HK-2 (cell line): Measurements from ENCODE around the gene CLNK.
"Not testable (repeated sequence)": the region's sequence is repeated elsewhere in the genome, so short reads cannot be mapped to it uniquely, and the experiment has no call there.

Experiments
- DNase-seq: peaks from one replicate; pipeline ENCODE4 v3.0.0-alpha.2; 2018; ENCODE audit not compliant: unreplicated experiment

CLNK gene

DNA sequence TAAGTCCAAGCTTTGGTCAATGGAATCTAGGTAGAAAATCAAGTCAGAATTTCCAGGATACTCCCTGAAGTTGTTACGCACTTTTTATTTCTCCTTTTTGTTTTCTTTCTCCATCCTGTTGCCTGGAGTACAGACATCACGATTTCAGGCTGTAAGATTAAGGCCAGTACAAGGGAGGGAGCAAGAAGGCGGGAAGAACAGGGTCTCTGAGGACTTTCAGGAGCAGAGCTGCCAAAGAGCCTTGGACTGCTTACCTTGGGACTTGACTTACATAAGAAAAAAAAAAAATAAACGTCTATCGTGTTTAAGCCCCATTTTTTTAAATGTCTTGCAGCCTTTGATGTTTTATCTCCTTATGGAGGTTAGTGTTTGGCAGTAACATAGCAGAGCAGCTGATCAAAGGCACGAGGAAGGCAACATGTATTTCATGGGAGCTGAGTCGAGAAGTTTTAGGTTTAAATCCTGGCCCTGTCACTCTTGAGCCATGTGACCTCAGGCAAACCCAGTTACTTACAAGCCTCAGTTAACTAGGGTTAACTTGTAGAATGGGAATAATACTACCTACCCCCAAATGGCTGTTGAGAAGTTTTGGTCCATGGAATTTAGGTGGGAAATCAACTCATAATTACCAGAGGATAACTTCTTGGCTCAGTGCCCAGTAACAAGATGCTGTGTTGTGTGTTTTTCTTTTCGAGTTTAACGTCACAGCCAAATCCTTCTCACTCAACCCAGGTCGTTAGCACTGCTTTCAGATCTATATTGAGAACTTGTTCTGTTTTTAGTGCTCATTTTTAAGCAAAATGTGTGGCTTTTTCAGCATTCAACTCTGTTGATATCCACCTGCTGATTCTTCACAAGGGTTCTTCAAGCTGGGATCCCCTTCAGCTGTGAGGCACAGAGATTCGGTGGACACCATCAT is 106.8 kb downstream of the CLNK start:
- no peak for DNase-seq

DNA sequence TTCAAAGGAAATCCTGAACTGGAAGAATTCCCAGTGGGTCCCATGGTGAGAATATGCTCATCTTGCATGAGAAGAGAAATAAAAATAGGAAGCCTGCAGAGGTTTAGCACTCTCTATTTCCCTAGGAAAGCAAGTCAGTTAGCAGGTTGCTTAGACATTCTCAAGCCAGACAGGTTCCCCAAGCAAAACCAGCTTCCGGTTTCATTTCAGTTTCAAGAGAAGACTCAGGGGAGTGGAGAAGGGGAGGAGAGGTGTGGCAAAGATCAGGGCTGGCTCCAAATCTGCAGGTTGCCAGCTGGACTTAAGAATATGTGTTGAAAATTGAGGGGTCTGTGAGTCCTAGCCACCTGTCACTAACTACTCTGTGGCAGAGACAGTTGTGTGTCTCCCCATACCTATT is 107.5 kb downstream of the CLNK start:
- no peak for DNase-seq

DNA sequence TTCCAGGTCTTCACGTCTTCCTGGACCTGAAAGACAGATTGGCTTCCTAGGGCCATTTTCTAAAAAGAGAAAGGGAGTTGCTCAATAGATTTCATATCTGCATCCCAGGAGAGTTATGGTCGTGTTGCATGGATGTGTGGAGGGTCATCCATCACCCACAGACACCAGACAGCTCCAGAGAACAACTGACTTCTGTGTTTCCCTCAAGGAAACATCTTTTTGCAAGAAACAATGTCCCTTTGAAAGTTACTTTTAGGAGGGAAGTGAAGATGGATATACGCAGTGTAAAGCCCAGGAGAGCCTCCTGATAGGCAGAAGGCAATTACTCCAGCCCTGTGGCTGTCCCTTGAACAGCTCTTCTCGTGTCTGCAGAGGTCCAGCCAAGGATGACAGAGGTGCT is 108.3 kb downstream of the CLNK start:
- no peak for DNase-seq

DNA sequence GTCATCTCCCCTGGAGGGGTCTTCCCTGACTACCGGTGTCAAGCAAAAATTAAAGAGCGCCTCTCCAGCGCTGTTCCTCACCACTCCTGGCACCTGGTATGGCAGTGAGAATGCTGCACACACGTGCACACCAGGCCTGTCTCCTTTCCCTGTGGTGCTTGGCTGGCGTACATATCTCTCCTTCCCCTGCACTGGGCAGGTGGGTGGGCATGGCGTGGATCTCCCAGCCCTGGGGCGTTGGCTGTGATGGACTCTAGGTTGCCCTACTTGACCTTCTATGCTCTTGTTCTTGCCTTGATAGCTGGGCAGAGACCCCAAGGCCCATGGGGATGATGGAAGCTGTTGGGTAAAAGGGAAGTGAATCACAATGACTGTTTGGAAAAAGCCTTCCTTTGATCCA is 109.2 kb downstream of the CLNK start:
- DNase-seq: no peak

DNA sequence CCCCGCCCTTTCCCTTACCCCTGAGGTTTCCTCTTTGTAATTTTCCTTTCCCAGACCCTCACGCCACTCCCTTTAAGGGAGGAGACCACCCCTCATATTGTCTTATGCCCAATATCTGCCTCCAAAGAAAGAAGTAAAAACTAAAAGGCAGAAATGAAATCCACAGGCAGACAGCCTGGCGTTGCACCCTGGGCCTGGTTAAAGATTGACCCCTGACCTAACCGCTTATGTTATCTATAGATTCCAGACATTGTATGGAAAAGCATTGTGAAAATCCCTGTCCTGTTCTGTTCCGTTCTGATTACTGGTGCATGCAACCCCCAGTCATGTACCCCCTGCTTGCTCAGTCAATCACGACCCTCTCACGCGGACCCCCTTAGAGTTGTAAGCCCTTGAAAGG is 110.0 kb downstream of the CLNK start:
- DNase-seq: not testable (repeated sequence)

DNA sequence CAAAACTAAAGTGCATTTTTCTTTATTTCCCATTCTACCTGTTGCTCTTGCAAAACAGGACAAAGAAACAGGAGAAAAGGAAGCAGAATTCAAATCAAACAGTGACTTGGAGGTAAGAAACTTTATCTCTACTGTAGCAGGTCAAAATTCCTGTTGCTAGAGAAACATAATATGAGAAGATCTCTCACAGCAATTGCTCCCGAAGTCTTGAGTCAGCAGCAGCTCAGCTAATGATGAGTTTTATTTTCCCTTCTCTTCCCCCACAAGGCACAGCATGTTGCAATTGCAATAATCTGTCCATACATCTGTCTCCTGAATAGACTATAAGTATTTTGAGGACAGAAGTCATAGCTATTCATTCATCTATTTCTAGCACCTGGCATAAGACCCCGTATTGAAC is 112.7 kb downstream of the CLNK start:
- no peak for DNase-seq

DNA sequence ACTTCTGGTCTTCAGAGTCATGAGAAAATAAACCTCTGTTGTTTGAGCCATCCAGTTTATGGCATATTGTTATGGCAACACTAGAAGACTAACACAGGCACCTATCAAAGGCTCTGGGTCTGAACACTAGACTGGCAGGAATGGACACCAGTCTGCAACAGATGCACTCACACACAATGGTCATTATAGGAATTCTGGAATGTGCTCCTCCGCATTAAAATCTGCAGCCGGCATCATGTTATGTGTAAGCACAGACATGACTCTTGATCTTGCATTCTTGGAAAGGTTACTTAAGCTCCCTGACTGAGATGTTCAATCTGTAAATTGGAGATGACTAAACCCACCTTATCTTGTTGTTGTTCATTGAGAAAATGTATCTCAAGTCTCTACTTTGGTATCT is 115.1 kb downstream of the CLNK start:
- DNase-seq: no peak

DNA sequence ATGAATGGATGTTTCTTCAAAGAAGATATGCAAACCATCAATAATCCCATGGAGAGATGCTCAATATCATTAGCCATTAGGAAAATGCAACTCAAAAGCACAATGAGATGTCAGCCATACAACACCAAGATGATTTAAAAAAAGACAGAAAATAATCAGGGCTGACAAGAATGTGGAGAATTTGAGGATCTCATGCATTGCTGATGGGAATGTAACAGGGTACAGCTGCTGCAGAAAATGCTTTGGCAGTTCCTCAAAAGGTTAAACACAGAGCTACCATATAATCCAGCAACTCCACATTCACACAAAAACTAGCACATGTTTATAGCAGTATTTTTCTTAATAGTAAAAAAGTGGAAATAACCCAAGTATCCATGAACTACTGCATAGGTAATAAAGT is 116.8 kb downstream of the CLNK start:
- no peak for DNase-seq

DNA sequence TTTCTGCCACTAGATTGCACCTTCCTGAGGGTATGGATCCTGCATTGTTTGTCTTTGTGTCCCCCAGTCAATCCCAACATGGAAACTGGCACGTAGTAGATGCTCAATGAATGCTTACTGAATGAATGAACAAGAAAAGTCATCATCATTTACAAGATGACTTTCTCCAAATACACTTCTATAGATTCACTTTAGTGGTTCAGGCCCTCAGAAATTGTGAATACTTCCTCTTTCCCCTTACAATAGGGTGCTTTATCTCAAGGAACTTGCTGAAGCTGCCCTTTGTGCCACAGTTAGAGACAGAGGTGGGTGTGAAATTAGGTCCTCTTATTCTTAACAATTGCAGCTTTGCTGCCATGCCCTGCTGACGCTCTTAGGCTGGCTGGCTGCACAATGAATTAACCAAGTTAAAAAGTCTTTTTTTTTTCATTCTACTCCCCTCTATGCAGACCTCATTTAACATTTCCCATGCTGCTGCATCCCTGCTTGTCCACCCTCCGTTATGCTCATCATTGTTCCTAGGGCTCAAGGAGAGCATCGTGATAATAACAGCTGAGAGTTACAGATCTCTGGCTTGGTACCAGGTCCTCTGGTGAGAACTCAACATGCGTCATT is 119.3 kb downstream of the CLNK start:
- no peak for DNase-seq

DNA sequence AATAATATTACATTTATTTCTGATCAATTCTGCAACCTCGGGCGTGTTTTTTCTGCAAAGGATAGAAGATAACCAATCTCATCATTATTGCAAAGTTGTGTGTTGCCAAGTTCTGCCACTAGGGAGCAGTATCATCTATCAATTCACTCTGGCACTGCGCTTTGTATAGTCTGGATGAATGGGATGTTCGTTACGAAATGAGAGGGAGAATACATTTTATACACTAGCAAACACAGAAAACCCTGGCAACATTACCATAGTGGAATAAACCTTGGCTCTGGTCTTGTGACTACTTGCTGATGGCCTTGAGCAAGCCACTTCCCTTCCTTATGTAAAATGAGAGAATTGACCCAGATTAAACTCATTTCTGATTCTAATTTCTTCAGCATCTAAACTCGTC is 129.9 kb downstream of the CLNK start:
- peak; percentile 44 for DNase-seq

DNA sequence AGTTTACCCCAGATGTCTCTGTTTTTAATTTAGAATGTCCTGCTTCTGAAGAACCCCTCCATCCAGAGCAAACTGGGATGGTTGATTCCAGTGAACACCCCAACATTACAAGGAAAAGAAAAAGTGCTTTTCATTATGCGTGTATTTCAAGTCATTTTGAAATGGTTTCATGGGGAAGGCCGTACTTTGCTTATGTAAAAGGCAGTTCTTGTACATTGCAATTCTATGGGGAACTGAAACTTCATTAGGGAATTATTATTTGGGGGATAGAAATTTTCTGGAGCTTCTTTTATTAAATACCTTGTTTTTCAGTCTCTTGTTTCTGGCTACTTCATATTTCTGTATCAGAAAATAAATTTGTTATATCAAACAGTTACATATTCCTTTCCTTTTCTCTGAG is 130.4 kb downstream of the CLNK start:
- no peak for DNase-seq

DNA sequence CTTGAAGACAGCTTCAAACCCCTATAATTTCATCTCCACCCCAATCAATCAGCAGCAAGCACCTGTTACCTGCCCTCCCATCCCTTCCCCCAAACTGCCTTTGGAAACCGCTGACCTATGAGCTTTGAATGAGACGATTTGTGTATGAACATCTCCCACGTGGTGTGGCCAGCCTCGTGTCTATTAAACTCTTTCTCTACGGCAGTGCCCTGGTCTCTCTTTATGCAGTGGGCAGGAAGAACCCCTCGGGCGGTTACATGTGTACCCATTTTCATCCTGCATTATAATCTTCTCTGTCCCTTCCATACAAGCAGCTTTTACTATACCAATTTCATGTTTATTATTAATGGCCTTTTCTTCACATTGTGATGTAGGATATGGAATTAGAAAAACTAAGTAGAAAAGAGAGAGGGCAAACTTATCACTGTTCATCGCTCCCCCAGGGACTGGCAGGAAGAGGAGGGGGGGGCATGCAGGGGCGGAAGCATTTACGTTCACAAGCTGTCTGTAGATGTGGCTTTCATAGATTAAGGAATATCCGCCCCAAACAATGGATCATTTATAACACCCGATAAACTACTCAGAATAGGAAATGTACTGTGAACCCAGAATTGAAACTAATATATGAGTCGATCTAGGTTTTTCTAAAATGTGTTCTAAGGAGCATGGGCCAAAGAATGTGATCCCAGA is 131.8 kb downstream of the CLNK start:
- DNase-seq: no peak

DNA sequence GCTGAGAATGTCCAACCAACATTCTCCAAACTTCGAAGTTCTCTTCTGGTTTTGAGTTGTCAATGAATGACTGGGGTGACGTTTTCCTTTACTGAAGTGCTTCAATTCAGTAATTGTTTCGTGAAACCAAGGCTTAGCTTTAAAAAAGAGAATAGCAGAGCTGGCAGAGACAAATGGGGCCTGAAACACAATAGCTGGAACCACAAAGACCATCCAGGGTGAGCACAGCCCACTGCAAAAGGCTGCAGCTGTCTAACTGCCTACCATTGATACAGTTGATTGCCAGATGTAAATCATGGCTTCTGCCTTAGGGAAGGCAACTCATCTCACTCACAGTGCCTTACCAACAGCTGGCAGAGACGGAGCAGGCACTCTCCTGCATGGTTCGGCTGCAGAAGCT is 148.7 kb downstream of the CLNK start:
- no peak for DNase-seq

DNA sequence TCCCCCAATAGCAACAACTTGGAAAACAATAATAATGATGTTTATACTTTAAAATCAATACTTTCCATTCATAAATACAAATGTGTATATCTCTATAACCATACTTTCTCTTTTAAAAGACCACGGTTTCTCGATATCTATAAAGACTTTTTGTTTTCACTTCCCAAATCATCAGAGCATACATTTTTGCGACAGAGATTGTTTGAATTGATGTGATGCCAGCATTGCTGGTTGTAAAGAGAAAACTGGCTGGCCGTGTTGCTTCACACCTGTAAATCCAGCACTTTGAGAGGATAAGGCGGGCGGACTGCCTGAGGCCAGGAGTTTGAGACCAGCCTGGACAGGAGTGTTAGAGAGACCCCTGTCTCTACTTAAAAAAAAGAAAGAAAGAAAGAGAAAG is 149.7 kb downstream of the CLNK start:
- no peak for DNase-seq

DNA sequence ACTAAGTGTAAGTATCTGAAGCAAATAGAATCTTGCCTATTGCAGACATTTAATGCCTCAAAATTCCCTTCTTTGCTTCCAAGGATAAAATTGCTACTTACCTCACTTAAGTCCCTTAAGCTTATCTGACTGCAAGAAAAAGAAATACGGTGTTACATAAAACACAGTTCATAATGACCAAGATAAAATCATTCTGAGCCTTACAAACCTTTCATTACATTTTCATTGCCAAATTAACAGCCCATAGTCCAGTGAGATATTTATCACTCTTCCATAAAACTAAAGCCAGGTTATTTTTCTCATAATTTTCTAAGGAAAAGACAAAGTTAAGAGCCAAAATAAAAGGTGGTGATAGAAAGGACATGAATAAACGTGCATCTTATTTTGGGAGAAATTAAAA is 152.4 kb downstream of the CLNK start:
- no peak for DNase-seq

DNA sequence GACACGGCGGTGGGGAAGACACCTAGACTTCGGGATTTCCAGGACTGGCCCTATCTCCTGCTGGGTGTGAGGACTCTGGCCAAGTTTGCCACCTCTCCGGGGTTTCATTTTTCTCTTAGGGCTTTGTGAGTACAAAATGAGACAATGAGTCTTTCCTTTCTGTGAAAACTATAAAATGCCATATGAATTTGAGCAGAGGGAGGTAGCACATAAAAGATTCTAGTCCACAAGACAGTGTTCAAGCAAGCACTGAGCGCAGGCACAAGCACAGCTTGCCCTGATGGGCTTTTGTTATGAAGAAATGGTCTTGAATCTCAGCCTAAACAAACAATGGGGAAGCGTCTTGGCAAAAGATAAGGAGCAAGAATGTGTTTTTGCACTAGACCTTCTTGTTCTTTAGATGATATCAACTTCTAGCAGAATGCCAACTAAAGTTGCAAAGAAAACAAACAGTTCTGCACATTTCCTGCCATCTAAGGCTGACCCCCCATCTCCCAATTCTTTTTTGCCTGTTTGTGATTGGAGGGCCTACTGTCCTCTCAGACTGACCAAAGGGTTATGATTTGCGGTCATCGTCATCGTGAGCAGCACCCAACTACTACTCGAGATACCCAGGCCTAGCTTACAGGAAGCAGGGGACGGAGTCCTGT is 154.3 kb downstream of the CLNK start:
- DNase-seq: no peak

DNA sequence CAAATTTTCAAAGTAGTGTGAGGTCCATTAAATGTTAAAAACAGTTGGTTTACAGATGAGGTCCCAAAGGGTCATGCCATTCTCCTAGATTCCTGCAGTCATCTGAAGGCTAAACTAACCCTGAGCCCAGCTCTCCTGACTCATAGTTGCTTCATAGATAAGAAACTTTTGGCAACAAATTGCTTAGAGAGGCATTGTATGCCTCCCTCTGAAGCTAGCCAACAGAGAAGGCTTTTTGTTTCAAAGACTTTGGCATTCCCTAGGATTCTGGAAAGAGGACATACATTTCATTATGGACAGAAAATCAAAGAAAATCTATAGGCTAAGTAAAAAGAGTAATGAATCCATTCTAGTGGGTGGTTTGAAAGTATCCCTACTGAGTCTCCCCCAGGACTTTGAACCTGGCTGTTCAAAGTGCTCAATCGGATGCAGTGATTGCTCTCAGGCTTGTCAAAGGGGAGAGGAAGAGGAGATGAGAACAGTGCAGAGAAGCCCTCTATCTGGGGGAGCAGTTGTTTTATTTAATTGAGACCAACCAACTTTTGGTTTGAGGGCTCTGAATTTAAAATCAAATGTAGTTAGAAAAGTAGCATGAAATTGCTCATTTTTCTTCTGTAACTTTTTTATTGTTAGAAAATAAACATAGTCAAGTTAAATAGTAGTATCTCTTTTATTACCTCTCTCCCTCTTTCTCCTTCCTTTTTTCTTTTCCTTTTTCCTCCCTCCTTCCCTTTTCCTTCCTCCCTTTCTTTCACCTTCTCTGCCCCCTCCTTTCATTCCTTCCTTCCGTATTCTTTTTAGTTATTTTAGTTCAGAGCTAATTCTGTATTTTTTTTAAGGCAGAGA is 155.1 kb downstream of the CLNK start:
- DNase-seq: no peak

DNA sequence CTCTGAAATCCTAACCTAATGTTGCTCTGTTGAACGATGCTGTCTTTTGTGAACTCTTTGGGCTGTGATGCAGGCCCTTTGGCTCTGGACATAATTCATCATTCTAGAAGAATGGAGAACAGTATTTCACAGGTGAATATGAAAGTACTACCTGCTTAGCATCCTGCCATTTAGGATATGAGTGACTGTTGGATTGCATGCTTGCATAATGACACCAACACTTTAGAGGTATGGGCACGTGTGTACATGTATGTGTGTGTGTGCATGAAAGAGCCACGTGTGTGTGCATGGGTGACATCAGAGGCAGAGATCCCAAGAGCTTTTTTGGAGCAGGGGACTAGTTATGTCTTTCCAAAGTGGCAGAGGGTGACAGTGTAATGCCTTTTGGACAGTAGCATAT is 157.1 kb downstream of the CLNK start:
- no peak for DNase-seq

DNA sequence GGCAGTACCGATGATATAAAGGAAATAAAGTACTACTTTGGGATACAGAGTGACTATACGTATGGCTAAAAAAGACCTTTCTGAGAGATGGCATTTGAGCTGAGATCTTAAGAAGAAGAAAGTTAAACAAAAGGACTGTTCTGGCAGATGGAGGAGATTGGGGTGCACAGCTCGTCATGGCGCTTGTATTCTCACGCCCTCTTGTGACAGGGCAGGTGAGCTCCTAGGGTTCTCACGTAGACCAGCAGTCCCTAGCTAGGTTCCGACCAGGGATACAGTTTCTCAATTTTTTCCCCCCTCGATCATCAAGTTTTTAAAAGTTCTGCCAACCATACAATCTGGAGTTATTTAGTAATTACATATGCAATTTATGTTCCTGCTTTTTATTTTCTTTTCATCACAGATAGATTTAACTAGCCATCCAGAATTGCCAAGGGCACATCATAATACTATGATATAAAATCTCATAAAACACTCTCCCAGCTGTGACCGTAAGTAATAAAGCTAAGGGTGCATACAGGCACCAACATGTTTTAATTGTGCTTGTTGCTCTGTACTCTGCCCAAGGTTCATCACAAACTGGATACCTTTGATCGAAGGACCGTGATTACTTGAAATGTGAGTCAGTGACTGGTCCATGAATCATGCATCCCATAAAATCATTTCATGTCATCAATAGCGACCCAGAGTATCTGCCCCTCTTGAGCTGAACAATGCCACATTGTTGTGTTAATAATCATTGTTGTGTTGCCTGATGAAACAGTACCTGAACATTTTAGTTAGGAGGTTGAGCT is 157.9 kb downstream of the CLNK start:
- no peak for DNase-seq

DNA sequence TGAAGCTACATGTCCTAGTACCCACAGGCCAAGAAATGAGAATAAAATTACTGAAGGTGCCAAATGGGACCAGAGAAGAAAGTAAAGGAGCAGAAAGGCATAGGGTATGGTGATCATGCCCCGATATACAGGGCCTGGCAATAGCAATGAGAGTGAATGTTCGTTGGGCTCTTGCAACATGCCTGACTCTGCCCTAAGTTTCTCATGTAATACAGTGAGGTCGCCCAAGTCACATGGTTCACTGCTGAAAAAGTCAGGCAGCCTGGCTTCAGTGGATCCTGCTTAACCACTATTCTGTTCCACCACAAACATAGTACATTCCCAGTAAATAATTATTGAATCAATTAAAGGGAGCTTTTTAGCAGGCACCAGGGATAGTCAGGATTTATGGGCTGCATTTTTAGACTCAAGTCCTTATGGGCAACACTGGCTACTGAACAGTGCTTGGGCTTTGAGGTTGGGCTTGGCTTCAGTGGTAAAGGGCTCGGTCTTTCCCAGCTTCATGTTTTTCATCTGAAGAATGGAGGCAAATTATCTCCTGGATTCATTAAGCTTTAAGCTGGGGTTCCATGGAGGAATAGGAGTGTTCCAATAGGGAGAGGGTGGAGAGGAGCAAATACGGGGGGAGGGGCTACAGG is 160.3 kb downstream of the CLNK start:
- DNase-seq: no peak
